Colonic mucosa (tissue), 4 donors: ENCODE data around the gene DCLK3. TPM values are rescaled to one million over a fixed set of nuclear protein-coding genes. Genes with fewer than 3 reads are reported as not detected.

Source experiments
- DNase-seq: peaks from one replicate; pipeline ENCODE4 v3.0.0-alpha.2; 2020
- H3K27ac ChIP-seq: fragments of 200-600 bp; one replicate; pipeline ENCODE4 v1.8.0; 2021
- H3K27me3 ChIP-seq: fragments of 200-600 bp; one replicate; pipeline ENCODE4 v1.8.0; 2021
- H3K36me3 ChIP-seq: fragments of 200-600 bp; one replicate; pipeline ENCODE4 v1.8.0; 2021
- H3K4me1 ChIP-seq: fragments of 200-600 bp; one replicate; pipeline ENCODE4 v1.8.0; 2021; ENCODE audit warnings: mild to moderate bottlenecking
- H3K4me3 ChIP-seq: fragments of 200-600 bp; one replicate; pipeline ENCODE4 v1.8.0; 2021
- H3K9ac ChIP-seq, 2 donors: one replicate each; pipeline ENCODE4 v1.7.0; 2013; ENCODE audit warnings: control low read depth in 2 of 2, low read depth in 2 of 2, low read length in 2 of 2
- H3K9me3 ChIP-seq: fragments of 200-600 bp; one replicate; pipeline ENCODE4 v1.8.0; 2021
- intact Hi-C: fragments of 100-400 bp; cut with DNase I; formaldehyde crosslinking; loops from one replicate; pipeline ENCODE4 v1.14.1; 2022
- total RNA-seq, 2 donors: library from RNA; stranded (reverse); fragmentation: NEBNext Ultra II Directional in 1 of 2; extraction: Animal tissue kit (Norgen Biotek cat#: 25700) in 1 of 2; gene quantifications; one replicate each; pipeline ENCODE4 v1.2.1, GENCODE V29; 2021
- TF ChIP-seq, protein P1 (sequence below): fragments of 200-600 bp; IDR thresholded peaks from one replicate; pipeline ENCODE4 v1.8.0; 2022; ENCODE audit warnings: antibody characterized with exemption, mild to moderate bottlenecking
- donor health status: healthy.
- donor health status: DM: no; HTN: no; CAD: no.
- donor health status: DM: no; HTN: no; CAD: no.

DCLK3 gene
- total RNA-seq, 2 donors from 2014 or later = 0.11 TPM; not detected in 1

DNA sequence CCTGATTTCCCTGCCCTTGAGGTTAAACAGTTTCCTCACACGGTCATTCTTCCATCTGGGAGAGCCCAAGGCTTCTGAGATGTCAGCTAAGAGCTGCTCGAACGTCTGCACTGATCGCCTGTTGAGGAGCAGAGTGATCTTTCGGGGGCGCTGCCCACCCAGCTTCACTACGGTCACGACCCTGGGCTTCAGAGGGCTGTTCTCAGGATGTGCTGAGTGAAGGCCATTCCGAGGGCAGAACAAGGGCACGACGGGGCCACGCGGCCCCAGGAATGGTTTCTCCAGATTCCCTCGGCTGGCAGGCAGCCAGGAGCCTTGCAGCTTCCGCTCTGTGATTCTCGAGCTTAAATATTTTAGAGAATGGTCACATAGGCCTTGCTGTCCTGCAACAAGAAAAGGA, 25.7 kb downstream of the DCLK3 start:
- no peak overlapping the region for H3K27ac ChIP-seq
- no peaks in the 10 kb centered on the region for H3K9me3 ChIP-seq
- H3K4me3 ChIP-seq = no peak overlapping the region
- H3K4me1 ChIP-seq = no peaks in the 10 kb centered on the region
- no peak overlapping the region for H3K9ac ChIP-seq
- TF ChIP-seq, protein P1, sequence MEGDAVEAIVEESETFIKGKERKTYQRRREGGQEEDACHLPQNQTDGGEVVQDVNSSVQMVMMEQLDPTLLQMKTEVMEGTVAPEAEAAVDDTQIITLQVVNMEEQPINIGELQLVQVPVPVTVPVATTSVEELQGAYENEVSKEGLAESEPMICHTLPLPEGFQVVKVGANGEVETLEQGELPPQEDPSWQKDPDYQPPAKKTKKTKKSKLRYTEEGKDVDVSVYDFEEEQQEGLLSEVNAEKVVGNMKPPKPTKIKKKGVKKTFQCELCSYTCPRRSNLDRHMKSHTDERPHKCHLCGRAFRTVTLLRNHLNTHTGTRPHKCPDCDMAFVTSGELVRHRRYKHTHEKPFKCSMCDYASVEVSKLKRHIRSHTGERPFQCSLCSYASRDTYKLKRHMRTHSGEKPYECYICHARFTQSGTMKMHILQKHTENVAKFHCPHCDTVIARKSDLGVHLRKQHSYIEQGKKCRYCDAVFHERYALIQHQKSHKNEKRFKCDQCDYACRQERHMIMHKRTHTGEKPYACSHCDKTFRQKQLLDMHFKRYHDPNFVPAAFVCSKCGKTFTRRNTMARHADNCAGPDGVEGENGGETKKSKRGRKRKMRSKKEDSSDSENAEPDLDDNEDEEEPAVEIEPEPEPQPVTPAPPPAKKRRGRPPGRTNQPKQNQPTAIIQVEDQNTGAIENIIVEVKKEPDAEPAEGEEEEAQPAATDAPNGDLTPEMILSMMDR = no peak
- DNase-seq = no peak
- H3K27me3 ChIP-seq = no peaks in the 10 kb centered on the region
- no peaks in the 10 kb centered on the region for H3K36me3 ChIP-seq
- intact Hi-C loops = no loop called here

DNA sequence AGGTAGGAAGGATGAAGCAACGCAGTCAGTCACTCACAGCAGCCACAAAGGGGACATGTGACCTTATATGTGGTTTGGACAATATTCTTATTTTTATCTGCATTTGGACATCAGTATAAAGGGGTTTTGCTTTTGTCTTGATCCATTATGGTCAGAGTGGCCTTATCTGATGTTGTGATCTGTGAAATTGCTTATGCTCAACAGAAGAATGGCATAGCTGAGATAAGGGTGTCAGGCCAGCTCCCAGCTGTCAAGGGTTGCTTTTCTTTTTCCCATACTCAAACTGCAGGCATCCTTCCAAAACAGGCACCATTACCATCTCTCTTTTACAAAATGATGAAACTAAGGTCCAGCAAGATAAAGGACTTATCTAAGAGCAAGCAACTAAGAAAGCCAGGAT, 28.1 kb downstream of the DCLK3 start:
- intact Hi-C loops = no loop called here
- DNase-seq = no peak

DNA sequence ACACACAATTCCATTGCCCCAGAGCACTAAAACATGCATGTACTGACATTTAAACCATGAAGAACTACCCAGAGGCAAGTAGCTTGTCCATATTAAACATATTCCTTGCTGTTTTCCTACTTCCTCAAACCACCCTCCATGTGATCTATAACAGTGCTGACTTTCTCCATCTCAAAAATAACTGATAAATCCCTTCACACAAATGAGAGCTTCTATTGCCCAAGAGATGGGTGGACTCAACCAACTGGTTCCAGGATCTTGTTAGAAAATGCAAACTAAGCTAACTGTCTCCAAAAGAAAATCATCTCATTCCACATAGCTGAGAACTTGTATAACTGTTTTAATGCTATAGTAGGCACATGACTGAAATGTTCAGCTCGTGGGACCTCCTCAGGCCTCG, 29.6 kb downstream of the DCLK3 start:
- no peak overlapping the region for H3K27ac ChIP-seq
- TF ChIP-seq, protein P1 = no peak
- intact Hi-C loops = no loop called here
- DNase-seq = no peak
- H3K36me3 ChIP-seq = no peaks in the 10 kb centered on the region
- H3K9ac ChIP-seq = no peak overlapping the region
- H3K4me3 ChIP-seq = no peak overlapping the region
- no peaks in the 10 kb centered on the region for H3K4me1 ChIP-seq
- H3K27me3 ChIP-seq = no peaks in the 10 kb centered on the region
- no peaks in the 10 kb centered on the region for H3K9me3 ChIP-seq

More for the DNA sequence above, 28.1 kb downstream of the DCLK3 start:
- no peaks in the 10 kb centered on the region for H3K9me3 ChIP-seq
- no peaks in the 10 kb centered on the region for H3K4me1 ChIP-seq
- no peak overlapping the region for H3K27ac ChIP-seq
- H3K9ac ChIP-seq = no peak overlapping the region
- H3K4me3 ChIP-seq = no peak overlapping the region
- TF ChIP-seq, protein P1 = no peak
- H3K27me3 ChIP-seq = no peaks in the 10 kb centered on the region
- no peaks in the 10 kb centered on the region for H3K36me3 ChIP-seq

DNA sequence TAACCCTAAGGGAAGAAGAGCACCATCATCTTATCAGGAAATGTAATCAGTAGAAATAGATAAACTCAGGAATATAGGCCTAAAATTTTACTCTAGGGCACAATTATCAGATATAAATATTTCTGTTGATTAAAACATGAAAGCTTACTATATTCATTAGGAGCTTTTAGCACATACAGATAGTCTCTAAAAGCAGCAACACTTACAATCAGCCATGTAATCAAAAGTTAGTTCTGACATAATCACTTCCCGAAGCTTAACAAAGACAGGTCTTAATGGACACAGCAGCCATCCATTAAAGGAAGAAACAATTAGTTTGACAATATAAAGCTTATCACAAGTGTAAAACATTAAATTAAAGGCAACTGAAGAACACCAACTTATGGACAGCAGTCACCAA, 30.6 kb downstream of the DCLK3 start:
- Histone ChIP-seq H3K27me3 (no peaks in the 10 kb centered on the region), H3K27ac (no peak overlapping the region), H3K9ac (no peak overlapping the region), H3K9me3 (no peaks in the 10 kb centered on the region), H3K4me3 (no peak overlapping the region), H3K36me3 (no peaks in the 10 kb centered on the region), H3K4me1 (no peaks in the 10 kb centered on the region)
- DNase-seq = no peak
- intact Hi-C loops = no loop called here
- TF ChIP-seq, protein P1 = no peak

DNA sequence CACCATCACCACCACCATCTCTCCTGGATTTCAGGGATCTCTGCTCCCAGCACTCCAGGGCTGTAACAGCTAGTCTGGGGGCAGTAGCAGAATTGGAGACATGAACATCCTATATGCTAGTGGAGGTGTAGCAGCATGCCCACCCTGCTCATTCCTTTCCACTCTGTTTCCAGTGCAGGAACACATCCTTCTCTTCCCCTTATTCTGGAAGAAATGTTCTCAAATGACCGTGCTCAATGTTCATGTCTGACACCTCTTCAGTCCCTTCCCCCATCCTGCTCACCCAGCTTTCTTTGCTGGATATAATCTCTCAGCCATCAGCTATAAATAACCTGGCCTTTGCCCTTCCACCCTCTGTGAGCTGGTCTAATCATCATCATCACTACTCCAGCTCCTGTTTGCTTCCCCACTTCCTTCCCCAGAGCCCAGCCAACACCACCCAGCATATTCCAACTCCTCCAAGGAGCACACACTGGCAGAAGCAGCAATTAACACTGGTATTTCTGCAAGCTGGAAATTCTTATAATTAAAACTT, 31.1 kb downstream of the DCLK3 start:
- TF ChIP-seq, protein P1 = no peak
- Histone ChIP-seq H3K9ac (no peak overlapping the region), H3K27ac (no peak overlapping the region), H3K36me3 (no peaks in the 10 kb centered on the region), H3K4me3 (no peak overlapping the region), H3K4me1 (no peaks in the 10 kb centered on the region), H3K9me3 (no peaks in the 10 kb centered on the region), H3K27me3 (no peaks in the 10 kb centered on the region)
- intact Hi-C loops = no loop called here
- no peak for DNase-seq
